Vagina (tissue), 2 donors: ENCODE data around the gene CDV3. TPM values are rescaled to one million over a fixed set of nuclear protein-coding genes. Genes with fewer than 3 reads are reported as not detected.

Experiments
- DNase-seq, 2 donors: peaks; one replicate each; pipeline ENCODE4 v3.0.0-alpha.2; 2017; ENCODE audit errors: extremely low spot score in 2 of 2
- H3K27ac ChIP-seq: fragments of 200-600 bp; sonication (generic); one replicate; pipeline ENCODE4 v1.5.1; 2019
- H3K27me3 ChIP-seq: fragments of 200-600 bp; sonication (generic); one replicate; pipeline ENCODE4 v1.5.1; 2019
- H3K36me3 ChIP-seq, 2 donors: fragments of 200-600 bp; sonication (generic); one replicate each; pipeline ENCODE4 v1.5.1; 2017 to 2019
- H3K4me1 ChIP-seq: fragments of 200-600 bp; sonication (generic); one replicate; pipeline ENCODE4 v1.5.1; 2019
- H3K4me3 ChIP-seq, 2 donors: fragments of 200-600 bp; sonication (generic); 1 replicate in 1 of 2; 2 replicates in 1 of 2; pipeline ENCODE4 v1.5.1; 2016 to 2019
- H3K9me3 ChIP-seq: fragments of 200-600 bp; sonication (generic); one replicate; pipeline ENCODE4 v1.5.1; 2019
- POLR2A ChIP-seq, 2 donors: fragments of 450-650 bp; IDR thresholded peaks; one replicate each; pipeline ENCODE4 v1.6.1; 2017; ENCODE audit warnings: antibody characterized with exemption in 2 of 2, mild to moderate bottlenecking in 2 of 2, moderate library complexity in 2 of 2
- POLR2AphosphoS5 ChIP-seq, 2 donors: sonication (generic); formaldehyde crosslinking; IDR thresholded peaks; one replicate each; pipeline ENCODE4 v1.9.0; 2017; ENCODE audit warnings: antibody characterized with exemption in 2 of 2, mild to moderate bottlenecking in 2 of 2, low read depth in 1 of 2; ENCODE audit not compliant: insufficient read depth in 1 of 2
- intact Hi-C: fragments of 100-400 bp; cut with DNase I; formaldehyde crosslinking; loops from one replicate; pipeline ENCODE4 v1.15.1; 2023
- total RNA-seq: library from RNA; depleted of rRNA; stranded (reverse); fragments of >200 nt; gene quantifications from one replicate; pipeline ENCODE4 v1.2.3, GENCODE V29; 2016
- TF ChIP-seq, protein P1 (sequence below), 3 experiments: fragments of 450-650 bp in 2 of 3; fragments of 200-600 bp in 1 of 3; sonication (generic) in 1 of 3; IDR thresholded peaks; one replicate each; pipeline ENCODE4 v1.5.1; 2017 to 2019; ENCODE audit warnings: antibody characterized with exemption in 3 of 3, mild to moderate bottlenecking in 2 of 3, moderate library complexity in 2 of 3

CDV3 gene
- total RNA-seq, 1 donor from 2014 or later = 55.0 TPM

DNA sequence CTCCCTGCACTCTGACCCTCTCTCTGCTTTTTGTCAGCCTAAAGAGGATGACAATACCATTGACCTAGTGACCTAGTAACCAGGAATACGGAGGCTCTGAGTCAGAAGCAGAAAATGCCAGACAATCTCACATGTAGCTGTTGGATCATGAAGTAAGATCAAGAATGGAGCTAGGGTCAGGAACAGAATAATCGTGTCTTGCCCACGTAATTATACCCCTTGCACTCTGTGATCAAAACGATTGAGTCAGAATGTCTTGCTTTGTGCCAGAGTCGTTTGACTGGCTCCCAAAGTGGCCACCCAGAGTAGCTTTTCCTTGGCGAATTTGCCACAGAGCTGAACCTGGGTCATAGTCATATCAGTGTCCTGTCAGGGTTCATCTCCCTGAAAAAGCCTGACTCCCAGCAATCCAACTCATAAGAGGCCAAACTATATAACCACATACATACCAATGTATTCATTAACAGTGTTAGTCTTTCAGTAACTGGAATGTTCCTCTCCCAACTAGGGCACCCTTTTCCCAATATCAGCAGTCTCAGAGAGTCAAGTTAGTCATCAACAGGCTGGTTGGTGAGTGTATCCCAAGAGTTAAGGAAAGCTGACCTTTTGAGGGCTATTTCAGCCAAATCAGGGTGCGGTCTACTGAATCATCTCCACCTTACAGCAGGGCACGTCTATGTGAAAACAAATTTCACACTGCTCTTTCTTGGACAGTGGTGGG, 5.0 kb upstream of the CDV3 start:
- intact Hi-C loops = no loop called here
- no peak overlapping the region for H3K4me3 ChIP-seq
- H3K27me3 ChIP-seq = no peaks in the 10 kb centered on the region
- H3K4me1 ChIP-seq = peaks cover 5% of the 10 kb centered on the region
- H3K36me3 ChIP-seq = no peaks in the 10 kb centered on the region
- no peaks in the 10 kb centered on the region for H3K9me3 ChIP-seq
- DNase-seq = no peak
- no peak overlapping the region for H3K27ac ChIP-seq
- TF ChIP-seq, protein P1, sequence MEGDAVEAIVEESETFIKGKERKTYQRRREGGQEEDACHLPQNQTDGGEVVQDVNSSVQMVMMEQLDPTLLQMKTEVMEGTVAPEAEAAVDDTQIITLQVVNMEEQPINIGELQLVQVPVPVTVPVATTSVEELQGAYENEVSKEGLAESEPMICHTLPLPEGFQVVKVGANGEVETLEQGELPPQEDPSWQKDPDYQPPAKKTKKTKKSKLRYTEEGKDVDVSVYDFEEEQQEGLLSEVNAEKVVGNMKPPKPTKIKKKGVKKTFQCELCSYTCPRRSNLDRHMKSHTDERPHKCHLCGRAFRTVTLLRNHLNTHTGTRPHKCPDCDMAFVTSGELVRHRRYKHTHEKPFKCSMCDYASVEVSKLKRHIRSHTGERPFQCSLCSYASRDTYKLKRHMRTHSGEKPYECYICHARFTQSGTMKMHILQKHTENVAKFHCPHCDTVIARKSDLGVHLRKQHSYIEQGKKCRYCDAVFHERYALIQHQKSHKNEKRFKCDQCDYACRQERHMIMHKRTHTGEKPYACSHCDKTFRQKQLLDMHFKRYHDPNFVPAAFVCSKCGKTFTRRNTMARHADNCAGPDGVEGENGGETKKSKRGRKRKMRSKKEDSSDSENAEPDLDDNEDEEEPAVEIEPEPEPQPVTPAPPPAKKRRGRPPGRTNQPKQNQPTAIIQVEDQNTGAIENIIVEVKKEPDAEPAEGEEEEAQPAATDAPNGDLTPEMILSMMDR (IDR thresholded peaks at IDR 0.05) = no peak
- TF ChIP-seq POLR2A (IDR thresholded peaks at IDR 0.05) (no peak), POLR2AphosphoS5 (IDR thresholded peaks at IDR 0.05; ENCODE audit: insufficient read depth in 1 of 2, low read depth in 1 of 2) (no peak)

DNA sequence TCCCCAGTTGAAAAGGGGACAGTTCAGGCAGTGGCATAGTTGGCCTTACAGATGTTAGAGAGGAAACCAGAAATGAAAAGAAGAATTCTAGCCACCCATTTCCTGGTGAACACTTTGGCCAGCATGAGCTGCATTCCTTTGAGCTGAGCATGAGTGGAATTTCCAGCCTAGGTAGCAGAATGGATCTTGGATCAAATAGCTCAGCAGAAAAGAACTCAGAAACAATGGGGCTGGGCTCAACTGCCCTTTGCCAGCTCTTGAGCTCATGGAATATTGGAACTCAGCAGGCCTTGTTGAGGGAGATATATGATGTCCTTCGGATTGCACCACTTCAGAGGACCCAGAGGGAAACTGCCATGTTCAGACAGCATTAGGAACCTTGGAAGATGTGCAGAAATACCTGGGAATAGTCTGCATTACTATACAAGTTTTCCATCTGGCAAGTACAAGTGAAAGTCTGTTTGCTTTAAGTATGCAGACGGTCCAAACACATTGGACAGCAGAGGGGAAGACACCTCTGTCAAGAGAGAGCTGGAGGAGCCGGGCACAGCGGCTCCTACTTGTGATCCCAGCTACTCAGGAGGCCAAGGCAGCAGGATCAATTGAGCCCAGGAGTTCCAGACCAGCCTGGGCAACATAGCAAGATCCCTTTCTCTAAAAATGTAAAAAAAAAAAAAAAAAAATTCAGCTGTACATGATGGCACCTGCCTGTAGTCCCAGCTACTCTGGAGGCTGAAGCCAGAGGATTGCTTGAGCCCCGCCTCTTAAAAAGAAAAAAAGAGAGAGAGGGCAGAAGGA, 3.1 kb upstream of the CDV3 start:
- Histone ChIP-seq H3K9me3 (no peaks in the 10 kb centered on the region), H3K36me3 (peaks cover 0 to 4% of the 10 kb centered on the region in 2 donors), H3K4me1 (peaks cover 11% of the 10 kb centered on the region), H3K27me3 (no peaks in the 10 kb centered on the region), H3K4me3 (no peak overlapping the region), H3K27ac (no peak overlapping the region)
- TF ChIP-seq POLR2AphosphoS5 (IDR thresholded peaks at IDR 0.05; ENCODE audit: insufficient read depth in 1 of 2, low read depth in 1 of 2) = no peak
- TF ChIP-seq, protein P1 (IDR thresholded peaks at IDR 0.05) = no peak
- no peak for TF ChIP-seq POLR2A (IDR thresholded peaks at IDR 0.05)
- intact Hi-C loops = loop anchor here (5.0 kb wide), 1 partner anchor 848 kb away; the partner anchor contains the start of gene NPHP3
- no peak for DNase-seq

DNA sequence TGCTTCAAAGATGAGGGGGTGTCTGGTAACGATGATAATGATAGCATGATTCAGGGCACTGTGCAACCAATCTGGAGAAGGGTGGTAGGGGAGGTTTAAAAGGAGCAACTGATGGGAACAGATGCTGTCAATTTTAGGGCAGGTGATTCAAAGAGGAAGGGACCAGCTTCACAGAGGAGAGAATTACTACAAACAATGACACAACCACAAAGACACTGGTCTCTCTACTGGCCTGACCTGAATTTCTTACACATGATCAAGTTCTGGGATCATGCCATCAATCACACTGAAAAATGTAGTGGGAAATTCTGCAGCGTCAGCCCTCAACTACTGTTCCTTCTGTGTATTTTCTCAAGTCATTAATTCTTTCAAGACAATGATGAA, 2.6 kb upstream of the CDV3 start:
- H3K27ac ChIP-seq = no peak overlapping the region
- H3K36me3 ChIP-seq = peaks cover 0 to 9% of the 10 kb centered on the region in 2 donors
- intact Hi-C loops = loop anchor here (5.0 kb wide), 1 partner anchor 849 kb away; the partner anchor contains the start of gene NPHP3
- DNase-seq = no peak
- H3K9me3 ChIP-seq = no peaks in the 10 kb centered on the region
- peaks cover 17% of the 10 kb centered on the region for H3K4me1 ChIP-seq
- H3K27me3 ChIP-seq = no peaks in the 10 kb centered on the region
- no peak for TF ChIP-seq POLR2A (IDR thresholded peaks at IDR 0.05)
- no peak for TF ChIP-seq POLR2AphosphoS5 (IDR thresholded peaks at IDR 0.05; ENCODE audit: insufficient read depth in 1 of 2, low read depth in 1 of 2)
- TF ChIP-seq, protein P1 (IDR thresholded peaks at IDR 0.05) = no peak
- H3K4me3 ChIP-seq = no peak overlapping the region

- no peaks in the 10 kb centered on the region for H3K27me3 ChIP-seq
- H3K36me3 ChIP-seq = peaks cover 0 to 14% of the 10 kb centered on the region in 2 donors
- no peaks in the 10 kb centered on the region for H3K9me3 ChIP-seq
- H3K4me1 ChIP-seq = peaks cover 32% of the 10 kb centered on the region
- intact Hi-C loops = loop anchor here (5.0 kb wide), 1 partner anchor 850 kb away; the partner anchor contains the start of gene NPHP3
- TF ChIP-seq POLR2AphosphoS5 (IDR thresholded peaks at IDR 0.05; ENCODE audit: insufficient read depth in 1 of 2, low read depth in 1 of 2) = no peak
- TF ChIP-seq, protein P1 (IDR thresholded peaks at IDR 0.05) = no peak
- TF ChIP-seq POLR2A (IDR thresholded peaks at IDR 0.05) = no peak
- no peak for DNase-seq
- H3K4me3 ChIP-seq = peak overlapping the region; percentile 46 to 73
- H3K27ac ChIP-seq = peak overlapping the region; percentile 84
Measured at GRCh38 chr3:133572158-133573053, 1.1 kb upstream of the CDV3 start.
